NB4 (cell line): ENCODE data around the gene CLSTN2.

Experiments
- DNase-seq: peaks from one replicate; pipeline ENCODE4 v3.0.0; 2010; ENCODE audit warnings: low read depth
- H3K4me3 ChIP-seq: one replicate; pipeline ENCODE4 v1.5.1; 2011; ENCODE audit warnings: mild to moderate bottlenecking, low read depth, low read length, moderate library complexity
- CTCF ChIP-seq: IDR thresholded peaks from one replicate; pipeline ENCODE4 v1.5.1; 2012; ENCODE audit warnings: low read depth, low read length
- MAX ChIP-seq: IDR thresholded peaks from 2 replicates; pipeline ENCODE4 v1.6.1; 2011; ENCODE audit warnings: low read depth, low read length
- MYC ChIP-seq: IDR thresholded peaks from 2 replicates; pipeline ENCODE4 v1.6.1; 2011; ENCODE audit warnings: low read depth, low read length
- POLR2A ChIP-seq: IDR thresholded peaks from 2 replicates; pipeline ENCODE4 v1.6.1; 2011; ENCODE audit warnings: mild to moderate bottlenecking; ENCODE audit not compliant: insufficient read length; ENCODE audit errors: extremely low read depth

Gene CLSTN2

GRCh38 chr3:140285380-140285779 is 350.4 kb downstream of the CLSTN2 start:
- no peak for TF ChIP-seq CTCF
- no peak for TF ChIP-seq MYC
- TF ChIP-seq MAX = no peak
- TF ChIP-seq POLR2A = no peak
- no peak for DNase-seq
- H3K4me3 ChIP-seq = no peak overlapping the region

GRCh38 chr3:140288595-140288994 is 353.6 kb downstream of the CLSTN2 start:
- no peak overlapping the region for H3K4me3 ChIP-seq
- TF ChIP-seq POLR2A (no peak), MAX (no peak), MYC (no peak), CTCF (no peak)
- no peak for DNase-seq

GRCh38 chr3:140290105-140290504 is 355.1 kb downstream of the CLSTN2 start:
- TF ChIP-seq MYC (no peak), MAX (no peak), POLR2A (no peak), CTCF (no peak)
- no peak for DNase-seq

GRCh38 chr3:140292170-140292569 is 357.2 kb downstream of the CLSTN2 start:
- DNase-seq = no peak
- TF ChIP-seq MYC (no peak), POLR2A (no peak), MAX (no peak), CTCF (no peak)
- no peak overlapping the region for H3K4me3 ChIP-seq

More at GRCh38 chr3:140290105-140290504, 355.1 kb downstream of the CLSTN2 start:
- no peak overlapping the region for H3K4me3 ChIP-seq

GRCh38 chr3:140292684-140293083 is 357.7 kb downstream of the CLSTN2 start:
- no peak for DNase-seq
- H3K4me3 ChIP-seq = no peak overlapping the region
- TF ChIP-seq MYC (no peak), CTCF (no peak), MAX (no peak), POLR2A (no peak)

GRCh38 chr3:140294058-140294457 is 359.1 kb downstream of the CLSTN2 start:
- DNase-seq = no peak
- TF ChIP-seq MYC (no peak), CTCF (no peak), POLR2A (no peak), MAX (no peak)
- no peak overlapping the region for H3K4me3 ChIP-seq
